HG03025 (cell line): ENCODE measurements around the gene EFCAB6.

Experiments used
- ATAC-seq: cut with Tn5 transposase; IDR thresholded peaks from one replicate; pipeline ENCODE4 v1.9.1; 2021; ENCODE audit warnings: mild to moderate bottlenecking, moderate library complexity; ENCODE audit not compliant: unreplicated experiment, low FRiP score

The EFCAB6 gene

GRCh38 chr22:43600265-43600664 is 211.8 kb downstream of the EFCAB6 start:
- ATAC-seq: no peak

GRCh38 chr22:43592476-43592875 is 219.6 kb downstream of the EFCAB6 start:
- no peak for ATAC-seq

- no peak for ATAC-seq
These were observed 220.7 kb downstream of the EFCAB6 start for GRCh38 chr22:43591380-43591779.

- ATAC-seq: no peak
These were observed 224.5 kb downstream of the EFCAB6 start for GRCh38 chr22:43587574-43587973.

GRCh38 chr22:43583501-43583900 is 228.6 kb downstream of the EFCAB6 start:
- ATAC-seq: no peak

- no peak for ATAC-seq
These were observed 229.7 kb downstream of the EFCAB6 start for GRCh38 chr22:43582394-43582793.

- no peak for ATAC-seq
These were observed 231.8 kb downstream of the EFCAB6 start for GRCh38 chr22:43580271-43580750.

GRCh38 chr22:43574738-43575137 is 237.4 kb downstream of the EFCAB6 start:
- no peak for ATAC-seq

GRCh38 chr22:43572710-43573109 is 239.4 kb downstream of the EFCAB6 start:
- ATAC-seq: no peak

GRCh38 chr22:43571181-43571580 is 240.9 kb downstream of the EFCAB6 start:
- ATAC-seq: no peak

- no peak for ATAC-seq
These were observed 241.5 kb downstream of the EFCAB6 start for GRCh38 chr22:43570531-43571165.

GRCh38 chr22:43569111-43569510 is 243.0 kb downstream of the EFCAB6 start:
- no peak for ATAC-seq

GRCh38 chr22:43567691-43568324 is 244.3 kb downstream of the EFCAB6 start:
- no peak for ATAC-seq

GRCh38 chr22:43566561-43567332 is 245.4 kb downstream of the EFCAB6 start:
- no peak for ATAC-seq

GRCh38 chr22:43566021-43566420 is 246.1 kb downstream of the EFCAB6 start:
- no peak for ATAC-seq

GRCh38 chr22:43564859-43565258 is 247.2 kb downstream of the EFCAB6 start:
- no peak for ATAC-seq

GRCh38 chr22:43563571-43563970 is 248.5 kb downstream of the EFCAB6 start:
- ATAC-seq: no peak

GRCh38 chr22:43562843-43563242 is 249.3 kb downstream of the EFCAB6 start:
- ATAC-seq: no peak

GRCh38 chr22:43561415-43562178 is 250.5 kb downstream of the EFCAB6 start:
- no peak for ATAC-seq

GRCh38 chr22:43560651-43561050 is 251.5 kb downstream of the EFCAB6 start:
- no peak for ATAC-seq
